GM18909 (cell line): Measurements from ENCODE around the gene IQSEC3.

Experiments used
- ATAC-seq: cut with Tn5 transposase; IDR thresholded peaks from one replicate; pipeline ENCODE4 v1.9.1; 2021; ENCODE audit warnings: mild to moderate bottlenecking; ENCODE audit not compliant: unreplicated experiment, poor library complexity

IQSEC3 gene

GRCh38 chr12:227286-227915, 160.8 kb downstream of the IQSEC3 start:
- no peak for ATAC-seq
